Activated naive CD8-positive, alpha-beta T cell treated with anti-CD3 and anti-CD28 coated beads for 36 hours (primary cell): ENCODE measurements around the gene PTPRK. TPM values are rescaled to one million over a fixed set of nuclear protein-coding genes. Genes with fewer than 3 reads are reported as not detected.
A peak's percentile ranks its signal among the peaks of the same experiment; 100 is the strongest.

Experiments
- DNase-seq: peaks from one replicate; pipeline ENCODE4 v3.0.0; 2021
- H3K27ac Mint-ChIP-seq: one replicate; pipeline ENCODE4 v1.8.0; 2022; ENCODE audit warnings: mild to moderate bottlenecking, moderate library complexity, mixed read lengths
- H3K27me3 Mint-ChIP-seq: one replicate; pipeline ENCODE4 v1.8.0; 2022; ENCODE audit warnings: mild to moderate bottlenecking, mixed read lengths
- H3K36me3 Mint-ChIP-seq: one replicate; pipeline ENCODE4 v1.8.0; 2021; ENCODE audit warnings: mild to moderate bottlenecking, mixed read lengths
- H3K4me1 Mint-ChIP-seq: one replicate; pipeline ENCODE4 v1.8.0; 2021; ENCODE audit warnings: mixed read lengths
- H3K4me3 Mint-ChIP-seq: one replicate; pipeline ENCODE4 v1.8.0; 2022; ENCODE audit warnings: mild to moderate bottlenecking, moderate library complexity, mixed read lengths
- H3K9me3 Mint-ChIP-seq: one replicate; pipeline ENCODE4 v1.8.0; 2022; ENCODE audit warnings: mixed read lengths
- total RNA-seq, 2 experiments: library from RNA; stranded (reverse); gene quantifications; one replicate each; pipeline ENCODE4 v1.2.3, GENCODE V29; 2021

Gene PTPRK
- total RNA-seq, 2 experiments from 2014 or later, result 13.4 to 18.0 TPM

DNA sequence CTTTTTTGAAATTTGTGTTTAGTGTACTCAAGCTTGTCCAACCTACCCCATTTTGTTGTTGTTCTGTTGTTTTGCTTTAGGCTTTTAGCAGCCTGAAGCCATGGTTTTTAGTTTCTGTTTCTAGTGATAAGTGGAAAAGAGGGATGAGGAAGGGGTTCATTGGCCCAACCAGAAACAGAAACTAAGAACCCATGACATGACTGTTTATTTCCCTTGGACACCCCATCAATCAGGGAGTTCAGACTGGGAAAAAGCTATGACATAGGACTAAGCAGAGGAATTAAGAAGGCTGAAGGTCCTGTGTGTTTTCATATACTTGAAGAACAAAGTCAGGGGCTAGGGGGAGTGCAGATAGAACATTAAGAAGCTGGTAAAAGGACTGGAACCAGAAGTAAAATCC, 425.0 kb downstream of the PTPRK start:
- H3K4me1 Mint-ChIP-seq, result peaks cover 24% of the 10 kb centered on the region

DNA sequence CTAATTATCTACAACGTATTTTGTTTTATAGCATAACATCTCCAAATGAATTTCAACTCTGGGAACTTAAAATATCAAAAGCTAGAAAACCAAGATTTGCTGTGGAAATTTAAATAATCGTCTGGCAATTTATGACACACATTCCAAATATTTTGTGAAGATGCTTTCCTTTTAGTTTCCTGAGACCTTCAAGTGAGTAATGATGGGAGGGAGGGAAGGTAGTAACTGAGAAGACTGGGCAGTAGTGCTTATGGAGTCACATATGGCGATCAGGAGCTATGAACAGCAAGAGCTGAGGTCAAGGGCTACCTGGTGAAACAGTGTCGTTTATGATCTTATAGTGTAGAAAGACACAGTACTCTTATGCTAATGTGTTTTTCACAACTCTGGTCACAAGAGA, 441.4 kb downstream of the PTPRK start:
- DNase-seq, result no peak
- H3K4me1 Mint-ChIP-seq, result peaks cover 10% of the 10 kb centered on the region
- peaks cover 35% of the 10 kb centered on the region for H3K36me3 Mint-ChIP-seq
- no peaks in the 10 kb centered on the region for H3K9me3 Mint-ChIP-seq
- H3K4me3 Mint-ChIP-seq, result no peak overlapping the region
- H3K27me3 Mint-ChIP-seq, result no peaks in the 10 kb centered on the region
- H3K27ac Mint-ChIP-seq, result no peak overlapping the region

More for the DNA sequence above, 425.0 kb downstream of the PTPRK start:
- Mint-ChIP-seq H3K27ac (no peak overlapping the region), H3K27me3 (no peaks in the 10 kb centered on the region), H3K9me3 (no peaks in the 10 kb centered on the region), H3K36me3 (peaks cover 9% of the 10 kb centered on the region), H3K4me3 (no peak overlapping the region)
- DNase-seq, result no peak

DNA sequence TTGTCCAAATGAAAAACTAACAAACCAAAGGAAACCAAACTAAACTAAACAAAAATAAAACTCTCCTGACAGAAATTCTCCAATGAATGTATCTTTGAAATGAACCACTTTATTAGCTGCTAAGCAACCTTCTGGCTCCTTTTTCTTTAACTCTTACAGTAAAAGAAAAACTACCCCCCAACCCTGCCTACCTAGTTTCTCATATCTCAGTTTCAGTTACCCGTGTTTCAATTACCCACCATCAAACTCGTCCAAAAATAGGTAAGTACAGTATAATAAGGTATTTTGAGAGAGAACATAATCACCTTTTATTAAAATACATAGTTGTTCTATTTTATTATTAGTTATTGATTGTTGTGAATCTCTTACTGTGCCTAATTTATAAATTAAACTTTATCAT, 442.1 kb downstream of the PTPRK start:
- H3K27ac Mint-ChIP-seq, result no peak overlapping the region
- H3K4me3 Mint-ChIP-seq, result no peak overlapping the region
- H3K4me1 Mint-ChIP-seq, result peaks cover 10% of the 10 kb centered on the region
- DNase-seq, result no peak
- no peaks in the 10 kb centered on the region for H3K27me3 Mint-ChIP-seq
- no peaks in the 10 kb centered on the region for H3K9me3 Mint-ChIP-seq
- H3K36me3 Mint-ChIP-seq, result peaks cover 36% of the 10 kb centered on the region

DNA sequence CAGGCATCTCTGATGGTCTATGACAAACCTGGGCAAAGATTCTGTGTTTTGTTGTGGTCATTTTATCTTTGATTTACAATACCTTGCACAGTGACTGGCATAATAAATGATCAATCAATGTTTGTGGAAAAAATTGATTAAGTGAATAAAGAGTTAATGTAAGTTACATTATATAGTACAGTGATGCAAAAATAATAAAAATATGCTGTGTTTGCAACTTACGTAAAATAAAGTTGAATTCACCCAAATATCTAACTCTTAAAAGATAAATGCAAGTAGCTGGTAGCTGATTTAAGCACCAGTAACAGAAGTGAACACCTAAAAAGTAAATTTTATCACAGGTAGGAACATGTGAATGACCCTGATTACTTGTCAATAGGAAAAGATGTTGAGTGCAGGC, 443.6 kb downstream of the PTPRK start:
- peaks cover 44% of the 10 kb centered on the region for H3K36me3 Mint-ChIP-seq
- H3K27me3 Mint-ChIP-seq, result no peaks in the 10 kb centered on the region
- no peak for DNase-seq
- no peaks in the 10 kb centered on the region for H3K9me3 Mint-ChIP-seq
- no peak overlapping the region for H3K27ac Mint-ChIP-seq
- H3K4me1 Mint-ChIP-seq, result peaks cover 10% of the 10 kb centered on the region
- no peak overlapping the region for H3K4me3 Mint-ChIP-seq

DNA sequence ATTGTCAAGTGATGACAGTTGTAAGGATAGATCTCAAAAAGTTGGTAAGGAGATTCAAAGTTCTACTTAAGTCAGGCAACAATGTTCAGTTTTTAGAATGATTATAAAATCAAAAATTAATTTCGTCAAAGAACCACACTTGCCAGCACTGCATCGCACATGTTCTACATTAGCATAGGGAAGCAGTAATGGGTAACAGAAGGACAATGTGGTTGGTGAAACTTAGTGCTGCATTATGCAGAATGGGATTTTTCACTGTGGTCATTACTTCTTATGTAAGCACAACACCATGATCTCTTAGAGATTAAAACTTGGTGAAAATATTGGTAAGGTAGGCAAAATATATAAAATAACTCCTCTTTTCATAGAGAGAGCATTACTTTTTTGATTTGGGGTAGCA, 445.8 kb downstream of the PTPRK start:
- Mint-ChIP-seq H3K36me3 (peaks cover 45% of the 10 kb centered on the region), H3K9me3 (no peaks in the 10 kb centered on the region), H3K4me1 (peaks cover 16% of the 10 kb centered on the region), H3K27me3 (no peaks in the 10 kb centered on the region), H3K27ac (no peak overlapping the region), H3K4me3 (no peak overlapping the region)
- no peak for DNase-seq

DNA sequence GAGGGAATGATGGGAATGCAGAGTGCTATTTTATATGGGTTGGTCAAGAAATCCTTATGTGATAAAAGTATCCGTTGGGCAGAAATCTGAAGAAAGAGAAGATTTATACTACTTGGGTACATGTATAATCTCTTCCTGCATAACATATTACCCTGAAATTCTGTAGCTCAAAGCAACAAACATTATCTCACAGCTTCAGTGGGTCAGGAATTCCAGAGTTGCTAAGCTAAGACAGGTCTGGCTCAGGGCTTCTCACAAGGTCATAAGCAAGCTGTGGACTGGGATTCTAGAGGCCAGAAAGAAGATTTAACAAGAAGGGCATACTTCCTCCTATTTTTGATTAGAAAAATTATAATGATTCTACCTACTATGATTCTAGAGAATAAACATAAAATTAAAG, 447.0 kb downstream of the PTPRK start:
- Mint-ChIP-seq H3K4me1 (peaks cover 13% of the 10 kb centered on the region), H3K27ac (no peak overlapping the region), H3K36me3 (peaks cover 36% of the 10 kb centered on the region), H3K4me3 (no peak overlapping the region), H3K27me3 (no peaks in the 10 kb centered on the region), H3K9me3 (no peaks in the 10 kb centered on the region)
- DNase-seq, result no peak

DNA sequence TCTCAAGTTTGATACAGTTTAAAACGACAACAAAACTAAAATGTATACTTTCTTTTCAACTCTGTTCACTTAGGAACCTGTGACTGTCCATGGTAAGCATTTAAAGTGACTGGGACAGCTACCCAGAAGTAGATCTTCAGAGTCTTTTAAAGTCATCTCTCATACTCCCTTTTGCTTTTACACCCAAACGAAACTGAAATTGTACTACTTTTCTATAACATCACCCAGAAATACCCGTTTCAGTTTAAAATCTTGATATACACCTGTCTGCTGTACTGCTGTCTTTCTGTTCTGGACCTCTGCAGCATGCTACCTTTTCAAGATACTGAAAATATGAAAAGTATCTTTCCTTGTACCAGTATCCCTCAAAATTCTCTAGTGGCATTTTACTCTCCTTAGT, 449.2 kb downstream of the PTPRK start:
- H3K36me3 Mint-ChIP-seq, result peaks cover 37% of the 10 kb centered on the region
- no peak overlapping the region for H3K27ac Mint-ChIP-seq
- no peak for DNase-seq
- no peaks in the 10 kb centered on the region for H3K27me3 Mint-ChIP-seq
- peaks cover 8% of the 10 kb centered on the region for H3K4me1 Mint-ChIP-seq
- no peak overlapping the region for H3K4me3 Mint-ChIP-seq
- no peaks in the 10 kb centered on the region for H3K9me3 Mint-ChIP-seq

DNA sequence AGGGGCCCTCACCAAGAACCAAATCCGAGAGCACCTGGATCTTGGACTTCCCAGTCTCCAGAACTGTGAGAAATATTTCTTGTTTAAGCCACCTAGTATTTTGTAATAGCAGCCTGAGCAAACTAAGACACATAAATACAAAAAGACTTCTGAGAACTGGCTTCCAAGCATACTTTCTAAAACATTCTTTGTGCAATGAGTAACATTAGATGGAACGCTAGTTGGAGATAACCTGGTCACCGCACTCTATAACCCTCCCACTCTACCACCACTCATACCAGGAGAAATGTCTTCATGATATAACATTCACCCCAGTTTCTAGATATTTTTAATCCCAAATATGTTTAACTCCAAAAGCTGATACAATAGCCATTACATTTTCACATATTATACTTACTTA, 450.0 kb downstream of the PTPRK start:
- Mint-ChIP-seq H3K36me3 (peaks cover 35% of the 10 kb centered on the region), H3K9me3 (no peaks in the 10 kb centered on the region)

DNA sequence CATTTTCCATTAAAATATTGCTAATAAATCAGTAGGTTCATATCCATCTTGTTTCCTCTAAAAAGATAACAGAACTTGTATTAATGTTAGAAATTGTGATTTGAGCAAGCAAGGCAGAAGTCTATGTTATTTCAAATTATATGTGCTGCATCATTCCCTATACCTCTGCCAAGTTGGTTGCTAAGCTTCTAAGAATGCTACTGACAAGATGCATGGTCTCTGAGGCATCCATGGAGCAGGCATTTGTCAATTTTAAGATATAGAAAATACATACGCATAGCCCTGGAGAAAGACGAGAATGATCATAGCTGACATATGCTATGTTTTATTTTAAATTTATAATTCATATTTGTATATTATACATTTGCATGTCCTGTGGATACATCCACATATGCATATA, 451.2 kb downstream of the PTPRK start:
- Mint-ChIP-seq H3K4me3 (no peak overlapping the region), H3K36me3 (peaks cover 34% of the 10 kb centered on the region), H3K9me3 (no peaks in the 10 kb centered on the region), H3K4me1 (peaks cover 21% of the 10 kb centered on the region), H3K27ac (no peak overlapping the region), H3K27me3 (no peaks in the 10 kb centered on the region)
- DNase-seq, result no peak

More for the DNA sequence above, 450.0 kb downstream of the PTPRK start:
- no peak overlapping the region for H3K27ac Mint-ChIP-seq
- H3K27me3 Mint-ChIP-seq, result no peaks in the 10 kb centered on the region
- H3K4me1 Mint-ChIP-seq, result peaks cover 14% of the 10 kb centered on the region
- H3K4me3 Mint-ChIP-seq, result no peak overlapping the region
- no peak for DNase-seq

DNA sequence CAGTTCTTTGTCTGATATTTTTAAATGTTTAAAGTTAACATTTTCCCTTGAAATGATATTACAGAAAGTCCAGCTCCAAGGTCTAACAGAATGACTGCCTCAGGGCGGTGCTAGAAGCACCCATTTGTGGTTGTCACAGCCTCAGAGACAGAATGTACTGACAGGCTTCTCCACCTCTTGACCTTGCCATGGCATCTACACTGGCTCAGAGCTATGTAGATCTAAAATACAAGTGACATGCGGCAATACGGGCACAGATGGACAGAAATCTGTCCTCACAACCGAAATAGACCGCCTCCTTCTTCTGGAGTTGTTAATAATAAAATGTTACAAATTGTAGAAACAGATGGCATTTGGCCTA, 452.3 kb downstream of the PTPRK start:
- Mint-ChIP-seq H3K36me3 (peaks cover 34% of the 10 kb centered on the region), H3K4me3 (no peak overlapping the region)
- DNase-seq, result no peak

DNA sequence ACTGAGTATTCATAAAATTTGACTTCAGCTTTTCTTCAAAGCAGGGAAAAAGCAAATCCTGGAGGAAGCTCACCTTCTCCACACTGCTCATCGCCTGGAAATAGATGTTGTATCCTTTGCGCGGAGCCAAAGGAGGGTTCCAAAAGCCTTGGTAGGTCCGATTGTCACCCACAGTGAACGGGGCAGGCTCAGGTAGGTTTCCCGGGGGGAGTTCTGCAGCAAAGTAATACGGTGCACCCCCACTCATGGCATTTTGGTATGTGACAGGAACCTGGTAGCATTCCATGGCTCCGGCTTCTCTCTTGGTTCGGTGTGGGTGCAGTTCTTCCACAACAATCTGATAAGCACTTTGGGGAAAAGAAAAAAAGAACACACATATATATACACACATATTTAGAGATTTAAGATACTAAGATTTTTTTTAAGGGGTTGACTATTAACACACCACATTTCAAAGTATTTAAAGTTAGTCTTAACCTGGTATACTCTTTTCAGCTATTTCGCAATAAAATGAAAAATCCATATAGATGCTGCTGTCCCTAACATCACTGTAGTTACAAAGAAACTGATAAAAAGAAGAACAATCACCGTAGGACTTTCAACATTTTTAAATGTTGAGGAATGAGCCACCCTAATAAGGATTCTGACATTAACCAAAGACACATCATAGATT, 452.8 kb downstream of the PTPRK start:
- no peak for DNase-seq
- Mint-ChIP-seq H3K27ac (no peak overlapping the region), H3K27me3 (no peaks in the 10 kb centered on the region), H3K9me3 (no peaks in the 10 kb centered on the region), H3K4me1 (peaks cover 28% of the 10 kb centered on the region), H3K4me3 (no peak overlapping the region), H3K36me3 (peaks cover 32% of the 10 kb centered on the region)

More for the DNA sequence above, 452.3 kb downstream of the PTPRK start:
- H3K4me1 Mint-ChIP-seq, result peaks cover 28% of the 10 kb centered on the region
- H3K27me3 Mint-ChIP-seq, result no peaks in the 10 kb centered on the region
- H3K9me3 Mint-ChIP-seq, result no peaks in the 10 kb centered on the region
- no peak overlapping the region for H3K27ac Mint-ChIP-seq

DNA sequence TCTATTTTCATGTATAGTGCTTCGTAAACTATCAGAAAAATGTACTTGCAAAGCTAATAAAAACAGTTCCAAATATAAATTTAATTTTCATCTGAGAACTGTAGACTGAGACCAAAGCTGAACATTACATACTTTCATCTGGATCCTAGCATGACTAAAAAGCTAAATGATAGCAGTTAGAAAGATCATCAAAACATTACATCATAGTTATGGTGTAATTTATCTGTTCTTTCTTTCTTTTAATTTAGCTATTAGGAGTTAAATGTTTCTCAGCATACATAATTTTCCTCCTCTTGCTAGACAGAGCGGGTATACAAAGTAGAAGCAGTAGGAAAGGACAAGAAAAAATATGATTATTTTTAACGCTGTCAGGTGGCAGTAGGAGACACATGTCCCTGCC, 455.3 kb downstream of the PTPRK start:
- Mint-ChIP-seq H3K4me3 (no peak overlapping the region), H3K36me3 (peaks cover 29% of the 10 kb centered on the region), H3K27me3 (no peaks in the 10 kb centered on the region), H3K27ac (peak overlapping the region; percentile 16), H3K4me1 (peaks cover 31% of the 10 kb centered on the region), H3K9me3 (no peaks in the 10 kb centered on the region)
- DNase-seq, result no peak

DNA sequence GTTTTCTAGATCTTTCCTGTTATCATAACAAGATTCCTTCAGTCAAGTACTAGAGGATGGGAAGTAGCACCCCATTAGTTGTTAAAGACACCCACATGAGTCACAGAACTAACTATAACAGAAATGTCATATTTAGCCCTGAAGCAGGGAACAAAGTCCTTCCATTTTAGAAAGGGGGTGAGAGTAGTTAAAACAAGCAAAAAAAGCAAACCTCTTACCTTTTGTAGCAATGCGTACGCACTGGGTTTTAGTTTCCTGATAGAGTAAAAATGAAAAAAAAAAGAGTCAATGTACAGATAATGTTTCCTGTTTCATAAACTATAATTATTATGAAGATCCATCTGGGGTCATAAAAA, 455.9 kb downstream of the PTPRK start:
- peaks cover 32% of the 10 kb centered on the region for H3K36me3 Mint-ChIP-seq
- peaks cover 33% of the 10 kb centered on the region for H3K4me1 Mint-ChIP-seq
- DNase-seq, result no peak
- no peaks in the 10 kb centered on the region for H3K27me3 Mint-ChIP-seq
- no peak overlapping the region for H3K27ac Mint-ChIP-seq
- H3K4me3 Mint-ChIP-seq, result no peak overlapping the region
- H3K9me3 Mint-ChIP-seq, result no peaks in the 10 kb centered on the region

DNA sequence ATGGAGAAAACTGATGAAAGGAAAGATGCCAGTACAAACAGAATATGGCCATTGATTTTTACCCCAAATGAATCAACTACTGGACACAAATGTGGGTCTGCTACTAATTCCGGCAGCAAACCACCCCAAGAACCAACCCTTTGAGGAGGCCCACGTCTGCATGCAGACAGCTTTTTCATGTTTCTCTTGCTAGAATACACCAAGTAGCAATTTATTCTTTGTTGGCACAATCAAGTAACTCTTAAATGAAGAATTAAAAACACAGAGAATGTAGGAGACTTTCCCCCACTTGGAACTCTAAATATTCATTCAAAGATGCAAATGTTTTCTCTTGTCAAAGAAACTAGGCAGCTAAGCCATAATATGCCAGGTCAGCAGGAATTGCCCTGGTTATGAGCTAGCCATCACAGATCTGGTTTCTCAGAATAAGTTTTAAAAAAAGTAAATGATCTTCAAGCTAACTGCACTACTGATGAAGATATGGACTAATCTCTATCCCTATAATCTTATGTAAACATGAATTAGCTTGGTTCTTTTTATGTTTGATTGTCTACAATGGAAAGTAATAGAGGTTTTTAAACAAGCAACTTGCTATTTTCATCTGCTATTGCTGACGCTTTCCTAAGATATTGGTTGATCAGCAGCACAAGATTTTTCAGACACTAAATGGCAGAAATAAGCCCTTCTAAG, 456.4 kb downstream of the PTPRK start:
- no peak overlapping the region for H3K4me3 Mint-ChIP-seq
- H3K36me3 Mint-ChIP-seq, result peaks cover 35% of the 10 kb centered on the region
- H3K4me1 Mint-ChIP-seq, result peaks cover 35% of the 10 kb centered on the region
- no peaks in the 10 kb centered on the region for H3K9me3 Mint-ChIP-seq
- H3K27me3 Mint-ChIP-seq, result no peaks in the 10 kb centered on the region
- no peak for DNase-seq
- H3K27ac Mint-ChIP-seq, result no peak overlapping the region

DNA sequence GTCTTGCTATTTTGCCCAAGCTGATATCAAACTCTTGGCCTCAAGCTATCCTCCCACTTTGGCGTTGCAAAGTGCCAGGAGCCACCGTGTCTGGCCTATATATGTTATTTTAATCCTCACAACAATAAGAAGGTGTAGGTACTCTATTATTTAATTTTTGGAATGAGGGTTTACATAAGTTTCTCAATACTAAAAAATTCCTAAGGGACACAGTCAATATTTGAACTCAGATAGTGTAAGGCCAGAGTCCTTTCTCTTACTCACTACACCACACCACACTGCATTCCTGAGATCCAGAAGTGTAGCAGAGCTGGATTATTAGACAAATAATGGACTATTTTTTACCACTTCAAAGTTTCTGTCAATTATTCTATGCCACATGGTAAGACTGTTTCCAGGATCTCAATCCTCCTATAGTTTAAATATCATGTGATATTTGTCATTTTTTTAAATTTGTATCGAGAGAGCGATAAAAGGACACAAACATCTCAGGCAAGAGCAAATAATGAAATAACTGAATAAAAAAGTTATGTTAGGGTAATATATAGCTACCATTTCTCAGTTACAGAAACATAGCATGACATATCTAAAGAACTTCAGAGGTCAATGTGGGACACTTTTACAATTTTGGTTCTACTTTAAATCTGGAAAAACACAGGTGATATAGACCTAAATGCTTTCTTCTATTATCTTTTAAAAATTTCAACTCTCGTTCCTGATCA, 457.4 kb downstream of the PTPRK start:
- peaks cover 35% of the 10 kb centered on the region for H3K36me3 Mint-ChIP-seq
- no peak overlapping the region for H3K27ac Mint-ChIP-seq
- H3K9me3 Mint-ChIP-seq, result no peaks in the 10 kb centered on the region
- H3K27me3 Mint-ChIP-seq, result no peaks in the 10 kb centered on the region
- H3K4me3 Mint-ChIP-seq, result no peak overlapping the region
- peaks cover 37% of the 10 kb centered on the region for H3K4me1 Mint-ChIP-seq
- no peak for DNase-seq
